ENCODE data around the gene PTGER4.
"Not testable (repeated sequence)": the region's sequence is repeated elsewhere in the genome, so short reads cannot be mapped to it uniquely, and the experiment has no call there.

The PTGER4 gene

GRCh38 chr5:40688996-40689395, 9.3 kb downstream of the PTGER4 start:
- DNase-seq (ENCODE audit: low read depth in 2 of 3, low spot score in 1 of 3), result no peak

- DNase-seq (ENCODE audit: low read depth in 2 of 3, low spot score in 1 of 3), result peak in 2 of 3 donors; percentile 30 to 59
Observed at GRCh38 chr5:40689438-40689837, 9.7 kb downstream of the PTGER4 start.

- no peak for DNase-seq (ENCODE audit: low read depth in 2 of 3, low spot score in 1 of 3)
Observed at GRCh38 chr5:40690267-40690666, 10.6 kb downstream of the PTGER4 start.

GRCh38 chr5:40691894-40692293, 12.2 kb downstream of the PTGER4 start:
- DNase-seq (ENCODE audit: low read depth in 2 of 3, low spot score in 1 of 3), result no peak

- no peak for DNase-seq (ENCODE audit: low read depth in 2 of 3, low spot score in 1 of 3)
Observed at GRCh38 chr5:40694433-40694832, 14.7 kb downstream of the PTGER4 start.

- DNase-seq (ENCODE audit: low read depth in 2 of 3, low spot score in 1 of 3), result no peak
Observed at GRCh38 chr5:40700116-40700782, 20.5 kb downstream of the PTGER4 start.

- DNase-seq (ENCODE audit: low read depth in 2 of 3, low spot score in 1 of 3), result not testable (repeated sequence)
Observed at GRCh38 chr5:40702027-40702426, 22.3 kb downstream of the PTGER4 start.

- not testable (repeated sequence) for DNase-seq (ENCODE audit: low read depth in 2 of 3, low spot score in 1 of 3)
Observed at GRCh38 chr5:40705484-40705883, 25.8 kb downstream of the PTGER4 start.

GRCh38 chr5:40710575-40710974, 30.9 kb downstream of the PTGER4 start:
- not testable (repeated sequence) for DNase-seq (ENCODE audit: low read depth in 2 of 3, low spot score in 1 of 3)

- no peak for DNase-seq (ENCODE audit: low read depth in 2 of 3, low spot score in 1 of 3)
Observed at GRCh38 chr5:40714001-40714400, 34.3 kb downstream of the PTGER4 start.

- DNase-seq (ENCODE audit: low read depth in 2 of 3, low spot score in 1 of 3), result no peak
Observed at GRCh38 chr5:40716000-40716399, 36.3 kb downstream of the PTGER4 start.

- DNase-seq (ENCODE audit: low read depth in 2 of 3, low spot score in 1 of 3), result no peak
Observed at GRCh38 chr5:40716590-40716989, 36.9 kb downstream of the PTGER4 start.

- DNase-seq (ENCODE audit: low read depth in 2 of 3, low spot score in 1 of 3), result no peak
Observed at GRCh38 chr5:40717281-40717680, 37.6 kb downstream of the PTGER4 start.

- DNase-seq (ENCODE audit: low read depth in 2 of 3, low spot score in 1 of 3), result no peak
Observed at GRCh38 chr5:40720069-40720468, 40.4 kb downstream of the PTGER4 start.

GRCh38 chr5:40722497-40722911, 42.8 kb downstream of the PTGER4 start:
- DNase-seq (ENCODE audit: low read depth in 2 of 3, low spot score in 1 of 3), result not testable (repeated sequence)

GRCh38 chr5:40733434-40733833, 53.7 kb downstream of the PTGER4 start:
- DNase-seq (ENCODE audit: low read depth in 2 of 3, low spot score in 1 of 3), result no peak

GRCh38 chr5:40733879-40734563, 54.3 kb downstream of the PTGER4 start:
- DNase-seq (ENCODE audit: low read depth in 2 of 3, low spot score in 1 of 3), result no peak

GRCh38 chr5:40734986-40735385, 55.3 kb downstream of the PTGER4 start:
- no peak for DNase-seq (ENCODE audit: low read depth in 2 of 3, low spot score in 1 of 3)

- DNase-seq (ENCODE audit: low read depth in 2 of 3, low spot score in 1 of 3), result no peak
Observed at GRCh38 chr5:40735609-40736008, 55.9 kb downstream of the PTGER4 start.

- DNase-seq (ENCODE audit: low read depth in 2 of 3, low spot score in 1 of 3), result peak in 1 of 3 donors; percentile 49
Observed at GRCh38 chr5:40736103-40736875, 56.6 kb downstream of the PTGER4 start.

GRCh38 chr5:40738502-40738901, 58.8 kb downstream of the PTGER4 start:
- DNase-seq (ENCODE audit: low read depth in 2 of 3, low spot score in 1 of 3), result no peak

Data from stimulated activated CD4-positive, alpha-beta T cell treated with anti-CD3 and anti-CD28 coated beads, Interleukin-12 subunit alpha, Interleukin-12 subunit beta, amount 100 ng/mL, for 48 hours (primary cell).